K562 (cell line): ENCODE results near the gene SLC12A6. TPM values are rescaled to one million over a fixed set of nuclear protein-coding genes. Genes with fewer than 3 reads are reported as not detected.

Experiments used
- ATAC-seq: fragments of 200-7000 bp; cut with Tn5 transposase; 3 replicates; pipeline ENCODE4 v1.9.1; 2020; ENCODE audit warnings: moderate library complexity
- BruUV-seq: library from RNA; stranded (reverse); fragments of 400-500 nt; replicated peaks from 2 replicates; lab custom pipeline; 2021; lab: Mats Ljungman, UMichigan
- CTCF ChIA-PET: fragments of 300-600 bp; formaldehyde crosslinking; extraction: SDS; loops from one replicate; lab custom pipeline; 2021; ENCODE audit warnings: low intra/inter-chr PET ratio; lab: Yijun Ruan, JAX
- POLR2A ChIA-PET: fragments of 300-600, 350-650 bp; sonication (Branson Sonifier 250); formaldehyde crosslinking; extraction: SDS; loops from one replicate; lab custom pipeline; 2021; ENCODE audit warnings: antibody characterized with exemption, inconsistent platforms; lab: Yijun Ruan, JAX
- DNase-seq, 4 experiments: peaks; one replicate each; pipeline versions ENCODE4 v3.0.0 to v3.0.0-alpha.2; 2011 to 2018; ENCODE audit warnings: low spot score in 3 of 4, mixed read lengths in 3 of 4; ENCODE audit errors: extremely low read depth in 1 of 4
- FAIRE-seq: peaks from 2 replicates; lab custom pipeline; 2011; peaks lifted over from hg19 to GRCh38; lab: Jason Lieb, UNC
- H2AFZ ChIP-seq: 2 replicates; pipeline ENCODE4 v1.6.0; 2011; ENCODE audit warnings: low read depth, low read length, control low read depth, inconsistent platforms
- H3K27ac ChIP-seq: fragments of 200-600 bp; 3 replicates; pipeline ENCODE4 v1.8.0; 2011; ENCODE audit warnings: low read depth, mild to moderate bottlenecking, control low read depth, inconsistent platforms, low read length, moderate library complexity, mixed read lengths; ENCODE audit errors: extremely low read depth
- H3K27me3 ChIP-seq, 2 experiments: fragments of 300-600 bp in 1 of 2; 2 replicates in 1 of 2; 3 replicates in 1 of 2; pipeline versions ENCODE4 v1.6.0 to v1.8.0; 2011; ENCODE audit warnings: inconsistent platforms in 2 of 2, low read length in 2 of 2, mild to moderate bottlenecking in 1 of 2, mixed read lengths in 1 of 2, moderate library complexity in 1 of 2; ENCODE audit not compliant: control insufficient read depth in 2 of 2, insufficient read depth in 2 of 2
- H3K36me3 ChIP-seq: fragments of 300-600 bp; 3 replicates; pipeline ENCODE4 v1.8.0; 2011; ENCODE audit warnings: mild to moderate bottlenecking, low read length, inconsistent platforms; ENCODE audit not compliant: control insufficient read depth, insufficient read depth
- H3K4me1 ChIP-seq, 2 experiments: fragments of 200-600 bp in 1 of 2; replicated peaks in 1 of 2; 2 replicates in 1 of 2; 3 replicates in 1 of 2; pipeline versions ENCODE4 v1.5.1 to v1.8.0; 2011; ENCODE audit warnings: inconsistent platforms in 2 of 2, low read length in 2 of 2, mild to moderate bottlenecking in 1 of 2, mixed read lengths in 1 of 2, moderate library complexity in 1 of 2; ENCODE audit not compliant: control insufficient read depth in 2 of 2, insufficient read depth in 2 of 2
- H3K4me2 ChIP-seq: 2 replicates; pipeline ENCODE4 v1.6.1; 2011; ENCODE audit warnings: low read length, control low read depth, inconsistent platforms, mixed read lengths; ENCODE audit not compliant: insufficient read depth
- H3K4me3 ChIP-seq: fragments of 200-600 bp; sonication (generic), shearing (Covaris generic); 2 replicates; pipeline ENCODE4 v1.5.1; 2016; ENCODE audit warnings: control low read depth, inconsistent platforms
- H3K79me2 ChIP-seq: fragments of 200-600 bp; 3 replicates; pipeline ENCODE4 v1.8.0; 2011; ENCODE audit warnings: low read length, inconsistent platforms; ENCODE audit not compliant: control insufficient read depth, insufficient read depth
- H3K9ac ChIP-seq, 2 experiments: 2 replicates each; pipeline versions ENCODE4 v1.6.0 to v1.6.1; 2011; ENCODE audit warnings: low read depth in 2 of 2, low read length in 2 of 2, control low read depth in 1 of 2, inconsistent platforms in 1 of 2, mild to moderate bottlenecking in 1 of 2, mixed read lengths in 1 of 2; ENCODE audit not compliant: insufficient read depth in 1 of 2
- H3K9me1 ChIP-seq: one replicate; pipeline ENCODE4 v1.6.0; 2011; ENCODE audit warnings: inconsistent platforms, mild to moderate bottlenecking, low read length, moderate library complexity; ENCODE audit not compliant: control insufficient read depth, insufficient read depth
- H3K9me3 ChIP-seq: replicated peaks from 2 replicates; pipeline ENCODE4 v1.5.1; 2011; ENCODE audit warnings: low read depth, low read length, inconsistent platforms; ENCODE audit not compliant: control insufficient read depth, insufficient read depth
- H4K20me1 ChIP-seq: replicated peaks from 2 replicates; pipeline ENCODE4 v1.6.1; 2011; ENCODE audit warnings: low read length, inconsistent platforms, mixed read lengths; ENCODE audit not compliant: control insufficient read depth, insufficient read depth
- C11orf30 ChIP-seq: fragments of 450-650 bp; IDR thresholded peaks from 2 replicates; pipeline ENCODE4 v1.6.1; 2016; ENCODE audit warnings: low read depth, mild to moderate bottlenecking
- CBX8 ChIP-seq: fragments of 200-600 bp; sonication (generic); IDR thresholded peaks from 2 replicates; pipeline ENCODE4 v1.6.1; 2012; ENCODE audit warnings: borderline replicate concordance, mixed run types, low read depth, mild to moderate bottlenecking, moderate library complexity, mixed read lengths, low read length, control low read depth, inconsistent platforms; ENCODE audit not compliant: poor library complexity, severe bottlenecking; ENCODE audit errors: extremely low read depth
- CSDE1 ChIP-seq, 2 experiments: fragments of 450-650 bp; IDR thresholded peaks; 2 replicates each; pipeline ENCODE4 v1.6.1; 2016; ENCODE audit warnings: mild to moderate bottlenecking in 1 of 2
- FOS ChIP-seq: IDR thresholded peaks from 3 replicates; pipeline ENCODE4 v1.6.1; 2011; ENCODE audit not compliant: insufficient read length; ENCODE audit errors: extremely low read depth
- ZNF23 ChIP-seq: fragments of 250-450 bp; sonication (Bioruptor Pico); IDR thresholded peaks from 2 replicates; pipeline ENCODE4 v1.4.0; 2020; ENCODE audit warnings: mild to moderate bottlenecking
- ZNF239 ChIP-seq: fragments of 250-450 bp; sonication (Bioruptor Pico); IDR thresholded peaks from 2 replicates; pipeline ENCODE4 v1.4.0; 2020; ENCODE audit warnings: mild to moderate bottlenecking
- ZNF316 ChIP-seq: fragments of 450-650 bp; IDR thresholded peaks from 2 replicates; pipeline ENCODE4 v1.6.1; 2016
- ZNF347 ChIP-seq: fragments of 450-650 bp; formaldehyde crosslinking; IDR thresholded peaks from 2 replicates; pipeline ENCODE4 v1.4.0; 2020; ENCODE audit warnings: low read depth, mild to moderate bottlenecking, moderate library complexity
- WGBS: fragments of 100-300 bp; shearing (Covaris generic); methylation state at CpG from one replicate; pipeline ENCODE4 v1.1.6; 2016; ENCODE audit warnings: low coverage, mixed read lengths; ENCODE audit not compliant: insufficient coverage; ENCODE audit errors: missing lambda C conversion rate; 5-methylcytosine and 5-hydroxymethylcytosine counted together
- in situ Hi-C: fragments of 300-500 bp; cut with MboI; formaldehyde crosslinking; loops from 4 replicates; pipeline ENCODE4 v1.15.0; 2018; ENCODE audit warnings: inconsistent platforms, mixed read lengths
- intact Hi-C: fragments of 100-400 bp; cut with micrococcal nuclease; formaldehyde crosslinking; loops from 2 replicates; pipeline ENCODE4 v1.14.2; 2022
- polyA plus RNA-seq, 8 experiments: library from polyadenylated mRNA; depleted of rRNA in 4 of 8; stranded (reverse) in 5 of 8; unstranded in 3 of 8; fragments of >200 nt; fragmentation: Nextera tagmentation in 2 of 8; fragmentation: Illumina TruSeq in 1 of 8; extraction: Ambion mirVana in 2 of 8; extraction: Trizol in 1 of 8; gene quantifications; 2 replicates each; pipeline versions ENCODE4 v1.2.1 to v1.2.3, GENCODE V29; 2011 to 2014; ENCODE audit warnings: inconsistent platforms in 1 of 8, missing spikeins in 1 of 8
- total RNA-seq, 7 experiments: library from RNA; depleted of rRNA in 6 of 7; stranded (reverse); fragments of >200 nt in 6 of 7; fragmentation: Illumina TruSeq in 2 of 7; extraction: Trizol in 2 of 7; gene quantifications; 2 replicates each; pipeline versions ENCODE4 v1.2.1 to v1.2.3, GENCODE V29; 2011 to 2021; ENCODE audit warnings: low replicate concordance in 1 of 7
- TF ChIP-seq, protein P1 (sequence below): fragments of 250-450 bp; sonication (Bioruptor Pico); IDR thresholded peaks from 2 replicates; pipeline ENCODE4 v1.4.0; 2020; ENCODE audit warnings: mild to moderate bottlenecking, moderate library complexity
- TF ChIP-seq, protein P2 (sequence below): fragments of 450-650 bp; IDR thresholded peaks from 2 replicates; pipeline ENCODE4 v1.6.1; 2017; ENCODE audit warnings: antibody characterized with exemption

Gene SLC12A6
- total and polyA plus RNA-seq, 9 of the 15 experiments (the other 6 are each of a cell fraction or from before 2014, with no cell fraction given), result 1.4 to 16.4 (median 6.7) TPM

DNA sequence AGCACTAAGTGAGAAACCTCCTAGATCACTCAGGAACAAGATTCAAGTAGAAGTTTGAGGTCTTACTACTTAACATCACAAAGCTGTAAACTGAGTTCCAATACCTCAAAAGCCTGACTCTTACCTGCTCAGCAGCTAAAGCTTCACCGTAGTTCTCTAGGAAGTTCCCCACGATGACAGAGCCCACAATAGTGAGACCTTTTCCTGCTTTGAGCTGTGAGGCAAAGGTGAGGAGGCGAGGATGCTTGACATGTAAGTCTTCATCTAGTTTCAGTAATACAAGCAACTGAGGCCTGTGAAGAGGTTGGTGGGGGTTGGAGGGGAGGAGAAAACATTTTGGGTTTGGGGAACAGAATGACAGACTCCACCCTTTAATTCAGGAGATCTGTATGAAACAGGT is 97.0 kb downstream of the SLC12A6 start:
- FAIRE-seq, result no peak
- in situ Hi-C loops, result no loop called here
- POLR2A ChIA-PET, result interaction anchor here (0.6 kb wide), 1 partner anchor 53 kb away, joined by 3 read pairs; no protein-coding TSS in a partner anchor
- intact Hi-C loops, result loop anchor here (2.0 to 5.0 kb wide), 2 partner anchors 97 to 126 kb away; partner anchors contain the start of genes LPCAT4 and SLC12A6
- CTCF ChIA-PET, result interaction anchor here (0.9 to 2.0 kb wide), 2 partner anchors 127 to 179 kb away, joined by 3 to 18 read pairs; partner anchors contain the start of gene LPCAT4
- no peak for TF ChIP-seq ZNF239 (CRISPR knock-in tag)
- no peak for TF ChIP-seq FOS
- TF ChIP-seq ZNF347 (CRISPR knock-in tag), result no peak
- TF ChIP-seq, all 486 proteins: peak for 0
- Histone ChIP-seq H3K4me2 (no peak overlapping the region), H3K27ac (no peak overlapping the region), H3K4me1 (no peaks in the 10 kb centered on the region), H3K4me3 (no peak overlapping the region), H3K79me2 (no peaks in the 10 kb centered on the region), H3K36me3 (peaks cover 10% of the 10 kb centered on the region), H4K20me1 (no peaks in the 10 kb centered on the region), H3K9me1 (no peaks in the 10 kb centered on the region), H2AFZ (no peak overlapping the region), H3K9me3 (no peaks in the 10 kb centered on the region), H3K27me3 (no peaks in the 10 kb centered on the region), H3K9ac (no peak overlapping the region)
- 54% methylated on average over 3 of the region's 3 CpGs for WGBS
- no TSS peak for BruUV-seq
- no peak for DNase-seq
- ATAC-seq, result no peak

DNA sequence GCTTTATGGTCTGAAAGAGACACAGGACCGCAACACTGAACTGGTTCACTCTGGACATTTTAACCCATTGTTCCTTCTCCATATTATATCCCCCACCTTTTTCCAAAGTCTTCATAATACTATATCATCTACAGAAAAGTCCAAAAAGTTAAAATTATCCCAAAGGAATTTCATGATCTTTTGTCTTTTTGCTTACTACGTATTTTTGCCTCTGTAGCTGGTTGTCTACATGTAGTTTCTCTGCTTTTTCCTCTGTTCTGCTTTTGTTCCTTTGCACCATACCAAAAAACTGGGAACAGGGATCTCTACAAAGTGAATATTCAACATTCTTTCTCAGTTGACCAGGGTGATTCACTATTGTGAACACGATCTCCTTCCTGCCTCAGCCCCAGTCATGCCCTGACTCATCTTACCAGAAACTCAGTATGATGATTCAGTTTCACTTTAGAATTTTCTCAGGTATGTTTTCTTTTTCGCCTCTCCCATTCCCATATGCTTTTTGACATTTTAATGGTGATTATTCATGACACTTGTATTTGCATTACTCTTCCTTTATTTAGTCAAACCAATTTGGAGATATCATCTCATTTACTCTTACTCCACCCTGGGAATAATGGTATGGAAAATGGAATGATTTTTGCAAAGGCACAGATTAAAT is 98.3 kb downstream of the SLC12A6 start:
- H4K20me1 ChIP-seq, result no peaks in the 10 kb centered on the region
- H3K4me3 ChIP-seq, result no peak overlapping the region
- 59% methylated on average over 4 of the region's 4 CpGs for WGBS
- H3K4me1 ChIP-seq, result no peaks in the 10 kb centered on the region
- no peaks in the 10 kb centered on the region for H3K9me3 ChIP-seq
- no peak for FAIRE-seq
- in situ Hi-C loops, result no loop called here
- H3K79me2 ChIP-seq, result no peaks in the 10 kb centered on the region
- no TSS peak for BruUV-seq
- no peak overlapping the region for H3K9ac ChIP-seq
- H3K36me3 ChIP-seq, result peaks cover 10% of the 10 kb centered on the region
- H3K9me1 ChIP-seq, result no peaks in the 10 kb centered on the region
- intact Hi-C loops, result no loop called here
- ATAC-seq, result no peak
- ChIA-PET POLR2A (no interaction called here), CTCF (no interaction called here)
- H3K4me2 ChIP-seq, result no peak overlapping the region
- no peak overlapping the region for H2AFZ ChIP-seq
- no peak overlapping the region for H3K27ac ChIP-seq
- peak in 1 of 4 experiments; percentile 19 for DNase-seq
- no peaks in the 10 kb centered on the region for H3K27me3 ChIP-seq
- TF ChIP-seq C11orf30, result peak; percentile 22; the same call in 1 of the 2 replicates
- TF ChIP-seq ZNF316, result peak; percentile 57
- TF ChIP-seq, protein P1, sequence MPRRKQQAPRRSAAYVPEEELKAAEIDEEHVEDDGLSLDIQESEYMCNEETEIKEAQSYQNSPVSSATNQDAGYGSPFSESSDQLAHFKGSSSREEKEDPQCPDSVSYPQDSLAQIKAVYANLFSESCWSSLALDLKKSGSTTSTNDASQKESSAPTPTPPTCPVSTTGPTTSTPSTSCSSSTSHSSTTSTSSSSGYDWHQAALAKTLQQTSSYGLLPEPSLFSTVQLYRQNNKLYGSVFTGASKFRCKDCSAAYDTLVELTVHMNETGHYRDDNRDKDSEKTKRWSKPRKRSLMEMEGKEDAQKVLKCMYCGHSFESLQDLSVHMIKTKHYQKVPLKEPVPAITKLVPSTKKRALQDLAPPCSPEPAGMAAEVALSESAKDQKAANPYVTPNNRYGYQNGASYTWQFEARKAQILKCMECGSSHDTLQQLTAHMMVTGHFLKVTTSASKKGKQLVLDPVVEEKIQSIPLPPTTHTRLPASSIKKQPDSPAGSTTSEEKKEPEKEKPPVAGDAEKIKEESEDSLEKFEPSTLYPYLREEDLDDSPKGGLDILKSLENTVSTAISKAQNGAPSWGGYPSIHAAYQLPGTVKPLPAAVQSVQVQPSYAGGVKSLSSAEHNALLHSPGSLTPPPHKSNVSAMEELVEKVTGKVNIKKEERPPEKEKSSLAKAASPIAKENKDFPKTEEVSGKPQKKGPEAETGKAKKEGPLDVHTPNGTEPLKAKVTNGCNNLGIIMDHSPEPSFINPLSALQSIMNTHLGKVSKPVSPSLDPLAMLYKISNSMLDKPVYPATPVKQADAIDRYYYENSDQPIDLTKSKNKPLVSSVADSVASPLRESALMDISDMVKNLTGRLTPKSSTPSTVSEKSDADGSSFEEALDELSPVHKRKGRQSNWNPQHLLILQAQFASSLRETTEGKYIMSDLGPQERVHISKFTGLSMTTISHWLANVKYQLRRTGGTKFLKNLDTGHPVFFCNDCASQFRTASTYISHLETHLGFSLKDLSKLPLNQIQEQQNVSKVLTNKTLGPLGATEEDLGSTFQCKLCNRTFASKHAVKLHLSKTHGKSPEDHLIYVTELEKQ (CRISPR knock-in tag), result no peak
- no peak for TF ChIP-seq CBX8
- no peak for TF ChIP-seq ZNF23 (CRISPR knock-in tag)
- TF ChIP-seq, protein P2, sequence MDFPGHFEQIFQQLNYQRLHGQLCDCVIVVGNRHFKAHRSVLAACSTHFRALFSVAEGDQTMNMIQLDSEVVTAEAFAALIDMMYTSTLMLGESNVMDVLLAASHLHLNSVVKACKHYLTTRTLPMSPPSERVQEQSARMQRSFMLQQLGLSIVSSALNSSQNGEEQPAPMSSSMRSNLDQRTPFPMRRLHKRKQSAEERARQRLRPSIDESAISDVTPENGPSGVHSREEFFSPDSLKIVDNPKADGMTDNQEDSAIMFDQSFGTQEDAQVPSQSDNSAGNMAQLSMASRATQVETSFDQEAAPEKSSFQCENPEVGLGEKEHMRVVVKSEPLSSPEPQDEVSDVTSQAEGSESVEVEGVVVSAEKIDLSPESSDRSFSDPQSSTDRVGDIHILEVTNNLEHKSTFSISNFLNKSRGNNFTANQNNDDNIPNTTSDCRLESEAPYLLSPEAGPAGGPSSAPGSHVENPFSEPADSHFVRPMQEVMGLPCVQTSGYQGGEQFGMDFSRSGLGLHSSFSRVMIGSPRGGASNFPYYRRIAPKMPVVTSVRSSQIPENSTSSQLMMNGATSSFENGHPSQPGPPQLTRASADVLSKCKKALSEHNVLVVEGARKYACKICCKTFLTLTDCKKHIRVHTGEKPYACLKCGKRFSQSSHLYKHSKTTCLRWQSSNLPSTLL, result no peak
- no peak for TF ChIP-seq CSDE1 (IDR thresholded peaks at IDR 0.05)
